DMS153 treated with DMSO at 0.1 percent for 48 hours (cell line): ENCODE measurements around the gene EPS15.
"Not testable (repeated sequence)": the region's sequence is repeated elsewhere in the genome, so short reads cannot be mapped to it uniquely, and the experiment has no call there.

Experiments used
- DNase-seq: peaks from one replicate; lab custom pipeline; 2025; ENCODE audit not compliant: unreplicated experiment; lab: John Stamatoyannopoulos, UW

EPS15 gene

DNA sequence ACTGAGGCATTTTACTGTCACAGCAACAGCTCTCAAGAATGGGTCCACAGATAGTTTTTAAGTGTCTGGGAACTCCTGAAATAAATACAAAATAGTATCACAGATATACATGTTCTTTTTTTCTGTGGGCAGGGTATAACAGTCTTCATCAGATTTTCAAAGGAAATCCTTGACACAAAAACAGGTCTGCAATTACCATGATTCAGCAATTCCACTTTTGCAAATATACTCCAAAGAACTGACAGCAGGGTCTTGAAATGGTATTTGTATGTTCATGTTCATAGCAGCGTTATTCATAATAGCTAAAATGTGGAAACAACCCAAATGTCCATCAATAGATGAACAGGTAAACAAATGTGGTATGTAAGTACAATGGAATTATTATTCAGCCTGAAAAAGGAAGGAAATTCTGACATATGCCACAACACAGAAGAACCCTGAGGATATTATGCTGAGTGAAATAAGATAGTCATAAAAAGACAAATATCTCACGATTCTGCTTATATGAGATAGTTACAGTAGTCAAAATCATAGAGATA is 85.0 kb downstream of the EPS15 start:
- no peak for DNase-seq

DNA sequence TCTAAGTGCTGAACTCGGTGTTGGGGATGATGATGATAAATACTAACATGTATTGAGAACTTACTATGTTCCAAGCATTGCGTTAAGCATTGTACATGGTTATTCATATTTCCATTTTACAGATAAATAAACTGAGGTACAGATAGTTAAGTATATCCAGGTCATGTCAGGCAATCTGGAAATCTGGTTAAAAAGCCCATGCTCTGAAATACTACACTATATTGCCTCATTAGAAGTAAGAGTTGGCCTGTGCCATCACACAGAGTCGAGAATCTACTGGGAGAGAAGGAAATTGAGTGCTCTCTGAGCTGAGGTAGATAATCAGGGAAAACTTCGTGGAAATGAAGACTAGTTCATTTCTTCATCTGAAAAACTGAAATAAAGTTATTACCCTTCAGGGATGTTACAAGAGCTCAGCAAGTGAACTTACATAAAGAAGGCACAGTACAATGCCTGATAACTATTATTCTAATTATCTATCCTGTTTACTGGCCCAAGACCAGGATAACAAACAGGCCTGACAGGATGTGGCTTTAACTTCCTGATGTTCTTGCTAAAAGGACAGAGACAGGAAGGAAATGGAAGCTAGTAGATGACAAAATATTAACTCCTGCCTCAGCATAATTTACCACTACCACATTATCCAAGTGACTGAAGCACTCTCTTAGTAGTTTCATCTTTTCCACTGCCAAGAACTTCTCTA is 85.6 kb downstream of the EPS15 start:
- no peak for DNase-seq

DNA sequence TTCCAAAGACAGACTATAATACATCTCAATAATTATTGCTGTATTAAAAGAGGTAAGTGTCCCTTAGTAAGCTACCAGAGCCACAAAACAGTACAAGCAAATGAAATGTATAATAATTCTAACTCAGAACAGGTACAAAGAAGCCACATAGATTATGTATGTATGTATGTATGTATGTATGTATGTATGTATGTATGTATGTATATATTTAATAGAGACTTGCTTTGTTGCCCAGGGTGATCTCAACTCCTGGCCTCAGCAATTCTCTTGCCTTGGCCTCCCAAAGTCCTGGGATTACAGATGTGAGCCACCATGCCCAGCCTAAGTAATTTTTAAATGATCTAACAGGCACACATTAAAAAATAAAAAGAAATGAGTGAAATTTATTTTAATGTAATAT is 86.9 kb downstream of the EPS15 start:
- DNase-seq: no peak

DNA sequence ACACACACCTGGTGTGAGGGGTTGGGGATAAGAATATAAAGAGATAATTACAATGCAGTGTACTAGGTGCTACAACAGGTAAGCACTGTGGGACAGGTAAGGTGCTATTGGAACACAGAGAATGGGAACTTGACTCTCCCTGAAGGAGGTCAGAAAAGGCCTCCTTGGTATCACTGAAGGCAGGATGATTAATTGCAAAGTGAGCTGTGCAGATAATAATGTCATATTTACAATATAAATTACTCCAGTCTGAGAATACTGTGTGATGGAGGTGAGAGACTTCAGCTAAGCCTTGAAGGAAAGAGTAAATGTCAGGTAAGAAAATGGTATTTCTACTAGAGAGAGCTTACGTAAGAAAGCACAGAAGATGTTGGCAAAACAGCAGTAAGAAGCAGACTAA is 91.6 kb downstream of the EPS15 start:
- DNase-seq: no peak

DNA sequence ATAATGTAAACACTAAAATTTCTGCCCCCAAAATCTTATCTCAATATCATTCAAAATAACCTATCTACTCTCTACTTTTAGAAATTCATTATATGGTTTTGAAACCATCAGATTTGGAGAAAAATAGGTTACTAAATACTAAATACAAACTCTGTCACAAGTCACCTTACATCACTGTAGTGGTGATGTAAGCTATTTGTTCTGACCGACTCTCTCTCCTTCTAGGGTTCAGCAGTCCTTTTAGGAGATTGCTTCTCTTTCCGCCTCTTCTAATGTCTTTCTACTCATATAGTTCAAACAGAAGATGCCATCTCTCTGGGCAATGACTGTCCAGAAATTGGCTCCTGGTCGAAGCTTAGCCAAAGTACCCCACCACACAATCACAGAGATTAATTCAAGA is 93.1 kb downstream of the EPS15 start:
- DNase-seq: no peak

DNA sequence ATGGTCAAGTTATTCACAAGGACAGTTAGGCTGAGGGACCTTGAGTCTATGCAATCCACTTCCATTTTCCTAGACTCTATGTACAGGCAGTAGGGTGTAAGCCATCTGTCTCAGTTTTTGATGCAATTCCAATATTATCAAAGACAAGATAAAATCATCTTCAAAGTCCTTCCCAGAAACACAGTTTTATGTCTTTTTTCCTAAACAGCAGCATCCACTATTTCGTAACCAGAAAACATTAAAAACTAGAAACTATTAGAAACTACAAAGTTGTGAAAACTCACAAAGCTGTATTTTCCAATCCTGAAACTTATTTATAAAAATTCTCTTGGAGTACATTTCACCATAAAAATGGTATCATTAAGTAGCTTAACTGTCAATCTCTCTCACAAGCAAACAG is 93.8 kb downstream of the EPS15 start:
- no peak for DNase-seq

DNA sequence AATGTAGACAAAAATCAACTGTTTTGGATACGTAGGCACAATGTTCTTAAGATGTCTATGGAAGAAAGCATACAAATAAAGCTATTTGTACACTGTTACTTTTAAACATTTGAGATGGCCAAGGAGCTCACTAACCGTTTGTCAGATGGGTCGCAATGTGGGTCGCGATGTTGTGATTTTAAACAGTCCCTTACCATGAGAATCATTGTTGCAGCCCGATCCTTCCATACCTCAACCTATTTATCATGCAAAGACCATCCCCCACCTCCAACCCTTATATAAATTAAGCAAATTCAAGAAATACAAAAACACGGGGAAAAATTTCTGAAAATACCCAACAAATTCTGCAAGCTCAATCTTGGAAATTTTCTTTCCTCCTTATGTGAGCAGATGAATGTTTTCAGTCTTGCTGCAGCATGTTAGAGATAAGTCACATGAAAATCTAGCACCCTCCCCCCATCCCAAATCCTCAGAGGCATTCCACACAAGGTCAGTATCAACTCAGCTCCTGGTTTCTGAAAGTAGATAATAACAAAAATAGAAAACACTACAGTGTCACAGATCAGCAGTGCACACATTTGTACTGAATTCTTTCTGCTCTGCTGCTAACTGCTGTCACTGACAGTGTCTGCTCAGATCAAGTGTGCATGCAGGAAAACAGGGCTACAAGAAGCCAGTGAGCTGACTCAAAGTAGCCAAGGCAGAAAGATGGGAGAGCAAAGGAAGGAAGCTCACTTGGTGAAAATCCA is 95.8 kb downstream of the EPS15 start:
- DNase-seq: no peak

DNA sequence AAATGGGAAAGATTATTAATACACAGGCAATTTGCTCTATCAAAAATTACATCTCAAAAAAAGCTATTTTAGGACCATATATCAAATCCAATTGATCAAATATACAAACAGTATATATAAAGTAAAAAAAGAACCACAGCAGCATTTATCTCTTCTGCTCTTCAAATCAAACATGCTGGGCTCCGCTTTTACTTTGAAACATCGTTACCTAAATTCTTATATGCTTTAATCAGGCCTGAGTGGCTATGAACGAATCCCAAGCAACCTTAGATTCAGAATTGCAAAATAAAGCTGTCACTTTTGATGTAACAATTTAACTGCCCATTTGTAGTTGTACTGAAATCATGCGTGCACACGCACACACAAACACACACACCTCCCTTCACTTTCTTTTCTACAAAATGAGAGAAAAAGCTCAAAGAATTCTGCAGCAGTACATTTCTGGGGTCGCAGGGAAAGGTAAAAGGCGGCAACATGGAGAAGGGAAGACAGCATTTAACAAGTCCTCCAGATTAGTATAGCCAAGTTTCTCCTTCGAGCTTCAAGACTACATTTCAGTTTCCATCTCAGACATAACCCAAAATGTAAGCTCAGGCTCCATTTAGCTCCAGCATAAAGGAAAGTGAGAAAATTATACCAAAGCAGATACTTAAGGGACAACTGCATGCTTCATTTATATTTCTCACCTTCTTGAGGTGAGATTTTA is 96.5 kb downstream of the EPS15 start:
- DNase-seq: no peak

DNA sequence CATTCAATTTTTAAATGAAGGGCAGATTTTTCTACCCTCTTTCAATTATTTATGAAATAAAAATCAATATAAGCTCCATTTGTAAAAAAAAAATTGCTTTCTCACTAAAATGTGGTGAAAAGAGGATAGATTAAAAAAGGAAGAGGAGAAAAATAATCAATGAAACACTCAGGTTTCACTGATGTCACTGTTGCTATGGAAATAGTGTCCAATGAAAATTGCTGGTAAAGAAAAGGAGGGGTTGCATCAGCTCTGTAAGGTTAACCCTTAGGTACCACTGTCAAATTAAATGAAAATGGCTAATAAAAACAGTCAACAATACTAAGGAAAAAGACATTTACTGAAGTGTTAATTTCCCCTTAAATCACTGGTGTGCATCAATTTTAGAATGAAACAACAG is 97.1 kb downstream of the EPS15 start:
- peak; percentile 17 for DNase-seq

DNA sequence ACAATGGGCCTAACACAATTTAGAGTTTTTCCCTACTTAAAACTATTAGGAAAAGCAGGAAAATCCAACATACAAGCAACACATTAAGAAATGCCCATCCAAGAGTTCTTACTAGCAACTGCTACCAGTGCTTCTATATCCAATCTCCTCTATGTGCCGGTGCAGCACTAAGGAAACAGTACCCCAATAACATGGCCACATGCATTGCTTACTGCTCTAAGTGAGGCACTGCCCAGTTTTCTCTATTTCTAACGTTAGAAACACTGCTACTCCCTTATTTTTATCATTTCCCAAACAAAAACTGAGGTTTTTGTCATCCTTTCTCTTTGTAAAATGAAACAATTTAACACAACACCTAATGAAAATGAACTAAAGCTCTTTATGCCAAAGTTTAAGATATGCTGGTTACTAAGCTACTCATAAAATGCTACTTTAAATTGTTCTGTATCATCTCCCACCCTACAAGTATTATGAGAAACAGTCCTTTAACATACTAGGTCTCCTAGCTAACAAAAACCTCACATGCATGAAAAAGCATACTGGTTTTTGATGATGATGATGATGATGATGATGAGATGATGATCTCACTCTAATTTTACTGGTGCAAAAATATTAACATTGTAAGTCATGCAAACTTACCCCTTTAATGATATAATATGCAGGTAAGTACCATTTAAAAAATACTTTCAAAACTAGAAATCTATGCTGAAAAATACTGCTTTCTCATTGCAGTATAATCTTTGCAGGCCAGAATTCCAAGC is 98.0 kb downstream of the EPS15 start:
- DNase-seq: no peak

DNA sequence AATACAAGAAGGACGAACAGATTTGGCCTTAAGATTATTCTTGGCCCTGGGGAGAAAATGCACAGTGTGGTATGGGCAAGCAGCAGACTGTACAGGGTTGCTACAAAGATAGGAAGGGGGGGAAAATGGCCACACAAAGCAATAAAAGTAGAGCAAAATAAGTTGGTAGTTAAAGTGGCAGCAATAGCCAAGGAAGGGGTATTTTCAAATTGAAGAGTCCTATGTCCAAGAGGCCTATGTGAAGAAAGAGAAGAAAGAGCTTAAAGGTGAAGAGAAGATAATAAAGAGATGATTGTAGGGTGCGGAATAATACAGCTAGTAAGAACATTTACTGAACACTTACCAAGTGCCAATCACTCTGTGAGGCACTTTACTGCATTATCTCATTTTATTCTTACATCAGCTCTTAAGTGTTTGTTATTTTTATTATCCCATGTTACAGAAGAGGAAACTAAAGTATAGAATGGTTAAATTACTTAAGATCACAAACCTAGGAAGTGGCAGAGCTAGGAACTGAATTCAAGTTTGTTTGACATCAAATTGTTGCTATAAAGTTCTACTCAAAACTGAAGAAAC is 100.6 kb downstream of the EPS15 start:
- no peak for DNase-seq

DNA sequence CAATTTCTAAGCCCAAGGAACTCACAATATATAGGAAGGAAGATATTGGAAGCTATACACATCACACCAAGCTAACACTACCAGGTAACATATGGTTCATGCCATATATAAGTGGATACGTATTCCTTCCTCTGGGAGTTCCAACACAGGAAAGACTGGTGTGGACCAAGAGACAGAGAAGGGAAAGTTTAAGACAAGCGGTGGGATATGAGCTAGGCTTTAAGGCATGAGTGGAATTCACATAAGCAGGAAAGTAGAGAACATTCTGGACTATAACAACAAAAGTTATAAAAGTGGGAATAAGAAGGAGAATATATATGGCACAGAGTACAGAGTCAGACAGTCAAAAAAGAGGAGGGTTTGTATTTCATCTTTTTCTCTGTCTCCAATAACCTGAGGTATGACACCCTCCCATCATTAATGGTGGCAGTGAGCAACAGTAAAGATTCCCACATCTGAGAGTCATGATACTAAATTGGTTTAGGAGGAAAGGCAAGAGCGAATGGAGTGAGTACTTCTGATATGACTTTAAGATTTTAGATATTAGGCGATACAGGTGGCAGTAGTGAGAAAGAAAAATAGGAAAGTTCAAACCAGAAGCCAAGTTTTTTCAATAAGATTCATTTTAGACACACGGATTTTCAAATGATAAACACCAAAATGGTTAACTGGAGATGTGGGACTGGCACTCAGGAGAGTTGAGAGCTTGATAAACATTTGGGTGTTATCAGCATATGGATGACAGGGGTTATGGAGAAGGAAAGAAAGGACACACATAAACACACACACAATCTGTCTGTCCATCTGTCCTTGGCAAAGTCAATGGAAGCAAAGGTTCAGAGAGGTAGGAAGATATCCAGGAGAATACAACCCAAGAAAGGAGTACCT is 101.3 kb downstream of the EPS15 start:
- DNase-seq: no peak

DNA sequence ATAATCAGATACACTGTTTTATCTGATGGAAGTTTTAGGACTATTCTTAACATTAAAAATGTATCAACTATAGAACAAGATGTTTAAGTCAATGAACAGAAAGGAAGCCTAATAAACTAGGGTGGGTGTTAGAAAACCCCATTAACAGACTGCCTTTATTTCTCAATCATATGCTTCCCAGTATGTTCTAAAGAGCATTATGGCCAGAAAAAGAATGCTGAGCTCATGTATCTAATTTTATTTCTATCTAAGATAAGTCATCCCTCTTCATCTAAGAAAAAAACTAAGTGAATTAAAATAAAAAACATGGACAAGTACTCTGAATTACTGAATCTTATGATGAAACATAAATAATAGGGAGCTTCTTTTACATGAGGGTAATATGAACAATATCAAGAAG is 102.2 kb downstream of the EPS15 start:
- DNase-seq: no peak

DNA sequence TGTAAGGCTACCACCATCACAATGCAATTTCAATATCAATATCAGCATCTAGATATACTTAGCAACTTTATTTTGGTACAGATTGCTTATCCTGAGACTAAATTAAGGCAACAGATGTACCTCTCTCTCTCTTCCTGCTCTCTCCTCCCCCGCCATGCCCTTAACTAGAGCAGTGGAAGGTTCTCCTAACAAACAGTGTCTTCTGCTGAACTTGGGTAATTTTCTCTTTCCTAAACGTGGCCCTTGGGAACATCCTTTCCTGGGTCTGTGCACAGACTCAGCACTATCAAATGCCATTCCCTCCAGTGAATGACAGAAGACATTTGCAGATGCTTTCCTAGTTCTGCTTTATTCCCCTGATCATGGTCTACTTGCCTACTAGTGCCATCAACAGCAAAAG is 103.1 kb downstream of the EPS15 start:
- DNase-seq: no peak

DNA sequence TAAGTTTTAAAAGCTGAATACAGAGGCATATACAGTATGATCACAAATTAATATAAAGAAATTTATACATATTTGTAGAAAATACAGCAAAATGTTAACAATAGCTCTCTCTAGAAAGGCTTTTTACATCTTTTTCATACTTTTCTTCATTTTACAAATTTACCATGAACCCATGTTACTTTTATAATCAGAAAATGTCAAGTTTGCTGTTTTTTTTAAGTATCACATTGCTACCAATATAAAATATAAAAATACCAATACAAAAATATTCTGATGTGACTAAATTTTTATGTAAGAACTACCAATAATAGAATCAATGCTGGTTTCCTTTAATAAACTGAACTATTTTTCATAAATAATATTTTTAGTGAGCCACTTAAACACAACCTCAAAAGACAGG is 104.3 kb downstream of the EPS15 start:
- DNase-seq: no peak

DNA sequence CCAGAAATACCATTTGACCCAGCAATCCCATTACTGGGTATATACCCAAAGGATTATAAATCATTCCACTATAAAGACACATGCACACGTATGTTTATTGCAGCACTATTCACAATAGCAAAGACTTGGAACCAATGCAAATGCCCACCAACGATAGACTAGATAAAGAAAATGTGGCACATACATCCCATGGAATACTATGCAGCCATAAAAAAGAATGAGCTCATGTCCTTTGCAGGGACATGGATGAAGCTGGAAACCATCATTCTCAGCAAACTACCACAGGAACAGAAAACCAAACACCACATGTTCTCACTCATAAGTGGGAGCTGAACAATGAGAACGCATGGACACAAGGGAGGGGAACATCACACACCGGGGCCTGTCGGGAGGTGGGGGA is 107.2 kb downstream of the EPS15 start:
- DNase-seq: not testable (repeated sequence)

DNA sequence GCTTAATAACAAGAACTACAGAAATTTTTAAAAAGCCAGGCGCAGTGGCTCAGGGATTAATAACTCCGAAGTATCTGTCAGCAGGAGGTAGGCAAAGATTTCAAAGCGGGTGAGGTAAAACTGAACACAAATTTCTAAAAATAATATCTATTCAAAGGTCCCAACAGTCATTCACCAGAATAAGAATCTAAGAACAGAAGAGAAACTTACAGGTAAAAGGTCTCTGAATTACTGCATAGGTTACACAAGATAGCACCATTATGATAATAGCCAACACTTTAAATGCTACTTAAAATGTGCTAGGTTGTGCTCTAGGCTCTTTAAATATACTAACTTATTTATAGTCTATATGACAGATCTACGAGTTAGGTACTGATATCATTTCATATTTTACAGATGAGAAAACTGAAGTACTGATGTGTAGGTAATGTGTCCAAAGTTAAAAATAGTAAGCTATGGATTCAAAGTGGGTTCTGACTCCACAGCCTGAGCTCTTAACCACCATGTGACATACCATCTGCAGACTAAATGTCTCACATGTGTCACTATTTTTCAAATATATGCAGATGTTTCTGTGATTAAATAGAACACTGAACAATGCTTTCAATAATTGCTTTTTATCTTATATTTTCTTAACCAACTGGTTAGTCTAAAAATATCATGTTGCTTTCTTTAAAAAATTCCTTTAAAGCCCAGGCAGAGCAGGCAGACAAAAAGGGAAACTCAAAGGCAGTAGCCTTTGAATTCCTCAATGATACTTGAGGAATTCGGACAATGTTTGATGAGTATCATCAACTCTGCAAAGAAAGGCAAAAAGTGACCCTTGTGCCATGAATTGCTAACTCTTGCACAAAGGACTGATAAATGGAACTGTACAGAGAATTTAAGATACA is 108.3 kb downstream of the EPS15 start:
- no peak for DNase-seq

DNA sequence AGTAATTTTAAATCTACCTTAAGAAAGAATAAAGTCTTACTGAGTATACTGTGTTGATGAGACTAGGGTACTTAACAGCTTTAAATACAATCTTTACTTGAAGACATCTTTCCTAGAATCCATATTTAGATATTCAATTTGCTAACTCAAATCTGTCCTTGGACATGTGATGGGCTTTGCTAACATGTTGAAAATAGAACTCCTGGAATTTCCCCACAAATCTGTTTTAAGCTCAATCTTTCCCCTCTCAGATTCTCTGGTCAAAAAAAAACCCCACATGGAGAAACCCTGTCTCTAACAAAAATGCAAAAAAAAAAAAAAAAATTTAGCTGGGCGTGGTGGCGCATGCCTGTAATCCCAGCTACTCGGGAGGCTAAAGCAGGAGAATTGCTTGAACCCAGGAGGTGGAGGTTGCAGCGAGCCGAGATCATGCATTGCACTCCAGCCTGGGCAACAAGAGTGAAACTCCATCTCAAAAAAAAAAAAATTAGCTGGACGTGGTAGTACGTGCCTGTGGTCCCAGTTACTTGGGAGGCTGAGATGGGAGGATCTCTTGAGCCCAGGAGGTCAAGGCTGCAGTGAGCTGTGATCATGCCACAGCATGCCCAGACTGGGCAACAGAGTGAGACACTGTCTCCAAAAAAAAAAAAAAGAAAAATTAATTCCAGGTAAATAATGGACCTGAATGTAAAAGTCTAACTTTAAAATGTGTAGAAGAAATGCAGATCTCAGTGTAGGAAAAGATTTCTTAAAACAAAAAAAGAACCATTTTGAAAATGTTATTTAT is 109.1 kb downstream of the EPS15 start:
- DNase-seq: not testable (repeated sequence)
